ENCODE data around the gene ZBED2. TPM values are rescaled to one million over a fixed set of nuclear protein-coding genes. Genes with fewer than 3 reads are reported as not detected.

The ZBED2 gene
- total and polyA plus RNA-seq, 2 of the 8 experiments (the other 6 are each of a cell fraction or from before 2014, with no cell fraction given) = not detected

GRCh38 chr3:111590143-111590491 lies 5.0 kb downstream of the ZBED2 start:
- no peak overlapping the region for H3K23ac ChIP-seq (ENCODE audit: insufficient read length)
- 93% methylated on average over 1 of the region's 1 CpG; no CpG with 5 or more reads in 1 of the 2 experiments for WGBS, 2 experiments (ENCODE audit: extremely low coverage in 1 of 2, insufficient coverage in 1 of 2, insufficient read length in 1 of 2, insufficient replicate concordance in 2 of 2, low coverage in 1 of 2, low lambda C conversion rate in 2 of 2, missing lambda C conversion rate in 1 of 2)
- no peak overlapping the region for H4K91ac ChIP-seq (replicated peaks; ENCODE audit: insufficient read length, low read length)
- no peak overlapping the region for H2BK5ac ChIP-seq (ENCODE audit: low read depth, low read length)
- H3K9ac ChIP-seq (replicated peaks in 1 of 4; ENCODE audit: extremely low read depth in 1 of 4, low read depth in 3 of 4, low read length in 3 of 4) = no peak overlapping the region
- no peak for TF ChIP-seq YY1 (IDR thresholded peaks at IDR 0.05; ENCODE audit: low read depth, low read length)
- no peak for TF ChIP-seq RXRA (IDR thresholded peaks at IDR 0.05; ENCODE audit: insufficient read depth, low read depth, low read length)
- H4K20me1 ChIP-seq (replicated peaks in 1 of 2; ENCODE audit: control insufficient read depth in 1 of 2, insufficient read depth in 2 of 2, low read length in 2 of 2) = no peaks in the 10 kb centered on the region
- no peaks in the 10 kb centered on the region for H3K79me1 ChIP-seq (ENCODE audit: low read depth, low read length)
- H2AK5ac ChIP-seq (ENCODE audit: low read depth, low read length) = no peak overlapping the region
- H3K9me3 ChIP-seq (ENCODE audit: insufficient read depth in 2 of 2, low read depth in 1 of 2, low read length in 1 of 2) = peaks cover 0 to 4% of the 10 kb centered on the region in 2 experiments; a peak in 1 of 4 replicates
- no peak overlapping the region for H3K27ac ChIP-seq (ENCODE audit: low read depth, low read length)
- FAIRE-seq (no peak), DNase-seq (ENCODE audit: low read depth in 1 of 2, low spot score in 2 of 2) (no peak)
- H3K4me2 ChIP-seq (ENCODE audit: insufficient read depth in 1 of 2, low read depth in 2 of 2, low read length in 2 of 2) = no peak overlapping the region
- no peaks in the 10 kb centered on the region for H3K79me2 ChIP-seq (ENCODE audit: control insufficient read depth in 1 of 2, insufficient read depth in 2 of 2, low read length in 2 of 2)
- no peak overlapping the region for H3K56ac ChIP-seq (replicated peaks; ENCODE audit: insufficient read length, low read depth, low read length)
- no peak overlapping the region for H3K4ac ChIP-seq (replicated peaks; ENCODE audit: insufficient read length, low read depth, low read length)
- no peak overlapping the region for H4K5ac ChIP-seq (ENCODE audit: insufficient read length, low read depth, low read length)
- H2BK15ac ChIP-seq (ENCODE audit: low read length) = no peak overlapping the region
- no peaks in the 10 kb centered on the region for H3K27me3 ChIP-seq (replicated peaks in 1 of 4; ENCODE audit: control insufficient read depth in 3 of 4, extremely low read depth in 1 of 4, insufficient read depth in 3 of 4, low read length in 3 of 4)
- POLR2A ChIA-PET (ENCODE audit: partially characterized antibody) = no interaction called here
- no peak overlapping the region for H3K4me3 ChIP-seq (ENCODE audit: extremely low read depth in 1 of 4, insufficient read depth in 2 of 4, low read depth in 3 of 4, low read length in 4 of 4)
- H3K14ac ChIP-seq (ENCODE audit: insufficient read length) = no peak overlapping the region
- no peaks in the 10 kb centered on the region for H3K23me2 ChIP-seq (ENCODE audit: low read depth, low read length)
- no peak overlapping the region for H2BK20ac ChIP-seq (ENCODE audit: low read length)
- no peak overlapping the region for H2BK12ac ChIP-seq (ENCODE audit: low read depth, low read length)
- CTCF ChIA-PET (ENCODE audit: partially characterized antibody) = interaction anchor here (0.6 to 2.3 kb wide), 5 partner anchors 10 to 1865 kb away, joined by 3 to 12 read pairs (median 3); no protein-coding TSS in a partner anchor
- H3K4me1 ChIP-seq (replicated peaks in 1 of 4; ENCODE audit: control insufficient read depth in 3 of 4, insufficient read depth in 4 of 4, low read length in 3 of 4) = no peaks in the 10 kb centered on the region
- H2BK120ac ChIP-seq (replicated peaks; ENCODE audit: low read depth, low read length) = no peak overlapping the region
- no peak overlapping the region for H4K8ac ChIP-seq (ENCODE audit: extremely low read depth, insufficient read depth, low read length)
- H3K18ac ChIP-seq (ENCODE audit: extremely low read depth, low read length) = no peak overlapping the region
- H2AFZ ChIP-seq (ENCODE audit: low read length) = no peak overlapping the region
- H3K36me3 ChIP-seq (ENCODE audit: control insufficient read depth in 2 of 4, insufficient read depth in 4 of 4, low read length in 3 of 4) = no peaks in the 10 kb centered on the region

Data from H1 (cell line).